H1 (cell line): Measurements from ENCODE around the gene DYNLT2. TPM values are rescaled to one million over a fixed set of nuclear protein-coding genes. Genes with fewer than 3 reads are reported as not detected.

Experiments used
- CTCF ChIA-PET: fragments of 300-600 bp; sonication (Branson Sonifier 250); formaldehyde crosslinking; loops from one replicate; lab custom pipeline; 2021; ENCODE audit not compliant: partially characterized antibody; lab: Charles Lee
- POLR2A ChIA-PET: fragments of 300-600 bp; sonication (Branson Sonifier 250); formaldehyde crosslinking; loops from one replicate; lab custom pipeline; 2021; ENCODE audit warnings: inconsistent platforms; ENCODE audit not compliant: partially characterized antibody; lab: Charles Lee
- DNase-seq, 2 experiments: peaks; one replicate each; pipeline versions ENCODE4 v3.0.0 to v3.0.0-alpha.2; 2010 to 2022; ENCODE audit warnings: low spot score in 2 of 2, low read depth in 1 of 2, mixed read lengths in 1 of 2
- FAIRE-seq: peaks from 2 replicates; lab custom pipeline; 2011; peaks lifted over from hg19 to GRCh38; lab: Jason Lieb, UNC
- H2AFZ ChIP-seq: 2 replicates; pipeline ENCODE4 v1.8.1; 2012; ENCODE audit warnings: low read length, inconsistent platforms
- H2AK5ac ChIP-seq: 2 replicates; pipeline ENCODE4 v1.6.1; 2013; ENCODE audit warnings: low read depth, low read length
- H2BK120ac ChIP-seq: replicated peaks from 2 replicates; pipeline ENCODE3; 2013; ENCODE audit warnings: low read depth, low read length, inconsistent platforms
- H2BK12ac ChIP-seq: 2 replicates; pipeline ENCODE4 v1.6.1; 2013; ENCODE audit warnings: low read depth, low read length
- H2BK15ac ChIP-seq: 2 replicates; pipeline ENCODE4 v1.6.1; 2013; ENCODE audit warnings: low read length
- H2BK20ac ChIP-seq: 2 replicates; pipeline ENCODE4 v1.6.1; 2013; ENCODE audit warnings: low read length
- H2BK5ac ChIP-seq: 2 replicates; pipeline ENCODE4 v1.6.1; 2013; ENCODE audit warnings: low read depth, low read length
- H3K14ac ChIP-seq: 2 replicates; pipeline ENCODE4 v1.6.1; 2013; ENCODE audit warnings: inconsistent platforms; ENCODE audit not compliant: insufficient read length
- H3K18ac ChIP-seq: 2 replicates; pipeline ENCODE4 v1.6.1; 2013; ENCODE audit warnings: low read length; ENCODE audit errors: extremely low read depth
- H3K23ac ChIP-seq: 2 replicates; pipeline ENCODE4 v1.6.1; 2013; ENCODE audit warnings: inconsistent platforms; ENCODE audit not compliant: insufficient read length
- H3K23me2 ChIP-seq: 2 replicates; pipeline ENCODE4 v1.6.1; 2013; ENCODE audit warnings: low read depth, low read length
- H3K27ac ChIP-seq: 2 replicates; pipeline ENCODE4 v1.6.1; 2011; ENCODE audit warnings: low read depth, low read length, inconsistent platforms
- H3K27me3 ChIP-seq, 4 experiments: replicated peaks in 1 of 4; 1 replicate in 1 of 4; 2 replicates in 3 of 4; pipeline versions ENCODE4 v1.6.1 to v1.8.1; 2011 to 2013; ENCODE audit warnings: low read length in 3 of 4, mild to moderate bottlenecking in 3 of 4, inconsistent platforms in 2 of 4, mixed read lengths in 2 of 4, moderate library complexity in 1 of 4; ENCODE audit not compliant: control insufficient read depth in 3 of 4, insufficient read depth in 3 of 4; ENCODE audit errors: extremely low read depth in 1 of 4
- H3K36me3 ChIP-seq, 4 experiments: 2 replicates each; pipeline versions ENCODE4 v1.6.1 to v1.8.1; 2011 to 2013; ENCODE audit warnings: mild to moderate bottlenecking in 4 of 4, low read length in 3 of 4, moderate library complexity in 2 of 4, control low read depth in 1 of 4, inconsistent platforms in 1 of 4; ENCODE audit not compliant: insufficient read depth in 4 of 4, control insufficient read depth in 2 of 4
- H3K4ac ChIP-seq: replicated peaks from 2 replicates; pipeline ENCODE3; 2013; ENCODE audit warnings: low read length, low read depth, mixed read lengths, inconsistent platforms; ENCODE audit not compliant: insufficient read length
- H3K4me1 ChIP-seq, 4 experiments: replicated peaks in 1 of 4; 1 replicate in 1 of 4; 2 replicates in 3 of 4; pipeline versions ENCODE4 v1.6.1 to v1.8.1; 2011 to 2013; ENCODE audit warnings: low read length in 3 of 4, inconsistent platforms in 2 of 4, mixed read lengths in 1 of 4; ENCODE audit not compliant: insufficient read depth in 4 of 4, control insufficient read depth in 3 of 4
- H3K4me2 ChIP-seq, 2 experiments: 2 replicates each; pipeline versions ENCODE4 v1.6.1 to v1.8.1; 2011 to 2013; ENCODE audit warnings: low read depth in 2 of 2, low read length in 2 of 2, control low read depth in 1 of 2, inconsistent platforms in 1 of 2, mild to moderate bottlenecking in 1 of 2; ENCODE audit not compliant: insufficient read depth in 1 of 2
- H3K4me3 ChIP-seq, 4 experiments: fragments of 200-600, 300-600 bp in 1 of 4; sonication (generic), shearing (Covaris generic), sonication (Bioruptor Twin) in 1 of 4; 2 replicates each; pipeline versions ENCODE4 v1.5.1 to v1.8.1; 2011 to 2016; ENCODE audit warnings: low read length in 4 of 4, low read depth in 3 of 4, control low read depth in 2 of 4, inconsistent platforms in 2 of 4, mild to moderate bottlenecking in 2 of 4, mixed read lengths in 1 of 4, moderate library complexity in 1 of 4; ENCODE audit not compliant: insufficient read depth in 2 of 4; ENCODE audit errors: extremely low read depth in 1 of 4
- H3K56ac ChIP-seq: replicated peaks from 2 replicates; pipeline ENCODE3; 2013; ENCODE audit warnings: low read depth, mild to moderate bottlenecking, mixed read lengths, low read length, inconsistent platforms; ENCODE audit not compliant: insufficient read length
- H3K79me1 ChIP-seq: 2 replicates; pipeline ENCODE4 v1.6.1; 2013; ENCODE audit warnings: low read depth, low read length, control low read depth
- H3K79me2 ChIP-seq, 2 experiments: 2 replicates each; pipeline versions ENCODE4 v1.6.1 to v1.8.1; 2012 to 2013; ENCODE audit warnings: low read length in 2 of 2, mild to moderate bottlenecking in 2 of 2, inconsistent platforms in 1 of 2; ENCODE audit not compliant: insufficient read depth in 2 of 2, control insufficient read depth in 1 of 2
- H3K9ac ChIP-seq, 4 experiments: replicated peaks in 1 of 4; 1 replicate in 1 of 4; 2 replicates in 3 of 4; pipeline versions ENCODE4 v1.6.1 to v1.8.1; 2011 to 2013; ENCODE audit warnings: low read depth in 3 of 4, low read length in 3 of 4, control low read depth in 2 of 4, mild to moderate bottlenecking in 2 of 4, moderate library complexity in 2 of 4, inconsistent platforms in 1 of 4; ENCODE audit errors: extremely low read depth in 1 of 4
- H3K9me3 ChIP-seq, 2 experiments: 2 replicates each; pipeline versions ENCODE4 v1.6.1 to v1.8.1; 2012 to 2013; ENCODE audit warnings: mild to moderate bottlenecking in 2 of 2, moderate library complexity in 2 of 2, control low read depth in 1 of 2, inconsistent platforms in 1 of 2, low read depth in 1 of 2, low read length in 1 of 2, mixed read lengths in 1 of 2; ENCODE audit not compliant: insufficient read depth in 2 of 2
- H4K20me1 ChIP-seq, 2 experiments: replicated peaks in 1 of 2; 2 replicates each; pipeline versions ENCODE3 to v1.8.1; 2011 to 2013; ENCODE audit warnings: inconsistent platforms in 2 of 2, low read length in 2 of 2, mild to moderate bottlenecking in 1 of 2; ENCODE audit not compliant: insufficient read depth in 2 of 2, control insufficient read depth in 1 of 2
- H4K5ac ChIP-seq: 2 replicates; pipeline ENCODE4 v1.6.1; 2013; ENCODE audit warnings: low read length, low read depth, mixed read lengths, inconsistent platforms; ENCODE audit not compliant: insufficient read length
- H4K8ac ChIP-seq: 2 replicates; pipeline ENCODE4 v1.8.0; 2013; ENCODE audit warnings: mild to moderate bottlenecking, moderate library complexity, low read length, inconsistent platforms; ENCODE audit not compliant: insufficient read depth; ENCODE audit errors: extremely low read depth
- H4K91ac ChIP-seq: replicated peaks from 2 replicates; pipeline ENCODE3; 2013; ENCODE audit warnings: low read length, mixed read lengths, inconsistent platforms; ENCODE audit not compliant: insufficient read length
- CBX8 ChIP-seq: fragments of 300-800, 300-1000 bp; sonication (generic); IDR thresholded peaks from 2 replicates; pipeline ENCODE4 v1.7.1; 2016; ENCODE audit warnings: low read depth, low read length, borderline replicate concordance
- CEBPB ChIP-seq: IDR thresholded peaks from 2 replicates; pipeline ENCODE4 v1.6.1; 2012; ENCODE audit warnings: low read depth, low read length
- E2F6 ChIP-seq: IDR thresholded peaks from 2 replicates; pipeline ENCODE4 v1.6.1; 2012; ENCODE audit warnings: inconsistent platforms
- EZH2 ChIP-seq: fragments of 200-600 bp; sonication (generic); IDR thresholded peaks from 2 replicates; pipeline ENCODE4 v1.7.1; 2012; ENCODE audit warnings: low read depth, mild to moderate bottlenecking, moderate library complexity, low read length, inconsistent platforms; ENCODE audit not compliant: severe bottlenecking
- FOSL1 ChIP-seq: IDR thresholded peaks from 2 replicates; pipeline ENCODE4 v1.6.1; 2011; ENCODE audit warnings: mild to moderate bottlenecking, low read depth, low read length, moderate library complexity; ENCODE audit not compliant: insufficient read depth
- HDAC6 ChIP-seq: IDR thresholded peaks from one replicate; pipeline ENCODE4 v1.7.1; 2012; ENCODE audit warnings: low read depth, mild to moderate bottlenecking, inconsistent platforms, low read length, moderate library complexity
- KDM4A ChIP-seq: IDR thresholded peaks from one replicate; pipeline ENCODE4 v1.7.1; 2012; ENCODE audit warnings: low read depth, mild to moderate bottlenecking, moderate library complexity, low read length, inconsistent platforms; ENCODE audit not compliant: severe bottlenecking
- POU5F1 ChIP-seq: IDR thresholded peaks from 2 replicates; pipeline ENCODE4 v1.6.1; 2011; ENCODE audit warnings: low read depth, mild to moderate bottlenecking, low read length, moderate library complexity
- RAD21 ChIP-seq, 2 experiments: IDR thresholded peaks in 1 of 2; conservative IDR thresholded peaks in 1 of 2; 2 replicates each; pipeline ENCODE4 v1.6.1; 2011; ENCODE audit warnings: low read depth in 2 of 2, low read length in 2 of 2, improper control_type of control experiment in 1 of 2, inconsistent platforms in 1 of 2, mild to moderate bottlenecking in 1 of 2, moderate library complexity in 1 of 2
- RXRA ChIP-seq: IDR thresholded peaks from 2 replicates; pipeline ENCODE4 v1.6.1; 2011; ENCODE audit warnings: low read depth, mild to moderate bottlenecking, low read length, moderate library complexity; ENCODE audit not compliant: insufficient read depth
- SP1 ChIP-seq: IDR thresholded peaks from 2 replicates; pipeline ENCODE4 v1.6.1; 2011; ENCODE audit warnings: low read depth, low read length
- TEAD4 ChIP-seq: IDR thresholded peaks from 2 replicates; pipeline ENCODE4 v1.6.1; 2012; ENCODE audit warnings: low read depth, low read length, inconsistent platforms, mixed read lengths
- WGBS, 2 experiments: shearing (Covaris generic) in 1 of 2; methylation state at CpG; one replicate each; pipeline versions ENCODE4 v1.1.6 to v1.1.7; 2013 to 2015; ENCODE audit warnings: low lambda C conversion rate in 2 of 2, mixed read lengths in 2 of 2, inconsistent platforms in 1 of 2, low coverage in 1 of 2, missing lambda C conversion rate in 1 of 2; ENCODE audit not compliant: insufficient replicate concordance in 2 of 2, insufficient coverage in 1 of 2, insufficient read length in 1 of 2; ENCODE audit errors: extremely low coverage in 1 of 2, missing lambda C conversion rate in 1 of 2; 5-methylcytosine and 5-hydroxymethylcytosine counted together
- polyA plus RNA-seq, 7 experiments: library from polyadenylated mRNA; depleted of rRNA in 3 of 7; stranded (reverse) in 5 of 7; unstranded in 2 of 7; fragments of >200 nt in 5 of 7; fragments of 200-250 nt in 2 of 7; gene quantifications; 1 replicate in 5 of 7; 2 replicates in 1 of 7; 4 replicates in 1 of 7; pipeline versions ENCODE4 v1.2.1 to v1.2.3, GENCODE V29; 2011 to 2013; ENCODE audit warnings: missing spikeins in 2 of 7, mixed read lengths in 2 of 7
- total RNA-seq: library from RNA; stranded (reverse); fragmentation: NEBNext Ultra II Directional; extraction: Animal tissue kit (Norgen Biotek cat#: 25700); gene quantifications from 2 replicates; pipeline ENCODE4 v1.2.1, GENCODE V29; 2021

The DYNLT2 gene
- total and polyA plus RNA-seq, 2 of the 8 experiments (the other 6 are each of a cell fraction or from before 2014, with no cell fraction given), result 0.48 to 1.8 TPM

DNA sequence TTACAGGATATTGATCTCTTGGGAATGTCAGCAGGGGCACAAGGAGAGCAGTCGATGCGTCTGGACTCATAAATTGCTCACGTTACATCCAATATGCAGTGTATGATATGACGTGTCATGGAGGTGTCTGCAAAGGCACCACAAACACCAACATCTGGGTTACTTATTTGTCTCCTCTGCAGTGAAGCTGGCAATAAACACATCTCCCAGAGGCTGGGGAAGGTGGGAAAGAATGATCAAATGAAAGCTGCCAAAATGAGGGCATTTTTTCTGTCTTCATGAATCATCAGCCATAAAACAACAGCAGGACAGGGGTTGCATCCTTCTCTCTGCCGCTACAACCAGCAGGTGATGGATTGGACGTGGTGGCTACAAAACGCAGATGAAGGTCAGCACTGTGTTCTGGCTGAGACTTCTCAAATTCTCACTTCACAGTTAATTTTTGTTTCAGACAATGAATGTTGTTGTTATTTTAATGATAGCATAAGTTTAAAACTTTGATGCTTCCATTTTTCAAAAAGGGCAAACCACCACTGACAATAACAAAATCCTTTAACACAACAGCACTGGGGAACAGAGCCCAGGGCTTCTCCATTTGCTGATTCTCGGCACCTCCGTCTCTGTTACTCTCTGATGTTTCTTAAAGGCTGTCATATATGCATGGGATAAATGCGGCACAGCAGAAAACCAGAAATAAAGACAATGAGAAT is 47.5 kb upstream of the DYNLT2 start:
- H3K56ac ChIP-seq, result no peak overlapping the region
- H3K27ac ChIP-seq, result no peak overlapping the region
- H3K4me2 ChIP-seq, result no peak overlapping the region
- CTCF ChIA-PET, result interaction anchor here (1.1 to 2.1 kb wide), 4 partner anchors 9 to 72 kb away, joined by 3 to 9 read pairs (median 4); no protein-coding TSS in a partner anchor
- H3K9ac ChIP-seq, result no peak overlapping the region
- no peak overlapping the region for H4K8ac ChIP-seq
- H2BK20ac ChIP-seq, result no peak overlapping the region
- no peak overlapping the region for H2AK5ac ChIP-seq
- H2BK120ac ChIP-seq, result no peak overlapping the region
- H2BK5ac ChIP-seq, result no peak overlapping the region
- H3K79me1 ChIP-seq, result no peaks in the 10 kb centered on the region
- H3K14ac ChIP-seq, result no peak overlapping the region
- FAIRE-seq (no peak), DNase-seq (no peak)
- no peaks in the 10 kb centered on the region; a peak in 1 of 7 replicates for H3K27me3 ChIP-seq
- H4K20me1 ChIP-seq, result no peaks in the 10 kb centered on the region
- H2AFZ ChIP-seq, result no peak overlapping the region
- H3K36me3 ChIP-seq, result no peaks in the 10 kb centered on the region
- no peak overlapping the region for H3K4ac ChIP-seq
- H2BK15ac ChIP-seq, result no peak overlapping the region
- 89% methylated on average over 10 of the region's 10 CpGs; no CpG with 5 or more reads in 1 of the 2 experiments for WGBS, 2 experiments
- no peak overlapping the region for H3K4me3 ChIP-seq
- no peak overlapping the region for H3K18ac ChIP-seq
- H2BK12ac ChIP-seq, result no peak overlapping the region
- no peak overlapping the region for H3K23ac ChIP-seq
- H3K4me1 ChIP-seq, result peaks cover 0 to 10% (median 2%) of the 10 kb centered on the region in 4 experiments; a peak in 4 of 7 replicates
- H3K23me2 ChIP-seq, result no peaks in the 10 kb centered on the region
- H4K5ac ChIP-seq, result no peak overlapping the region
- H3K9me3 ChIP-seq, result no peaks in the 10 kb centered on the region
- POLR2A ChIA-PET, result interaction anchor here (1.0 kb wide), 1 partner anchor 48 kb away, joined by 3 read pairs; no protein-coding TSS in a partner anchor
- H4K91ac ChIP-seq, result no peak overlapping the region
- no peaks in the 10 kb centered on the region for H3K79me2 ChIP-seq
- TF ChIP-seq CEBPB, result no peak
- no peak for TF ChIP-seq KDM4A
- TF ChIP-seq CBX8, result no peak
- TF ChIP-seq E2F6, result no peak
- TF ChIP-seq TEAD4, result no peak
- no peak for TF ChIP-seq SP1
- TF ChIP-seq RXRA, result no peak
- no peak for TF ChIP-seq HDAC6
- no peak for TF ChIP-seq RAD21 (IDR thresholded peaks at IDR 0.05 in 1 of 2, conservative IDR thresholded peaks at IDR 0.05 in 1 of 2; ENCODE audit: low read depth in 2 of 2, low read length in 2 of 2)
- TF ChIP-seq EZH2, result no peak
- TF ChIP-seq POU5F1, result no peak
- TF ChIP-seq FOSL1, result no peak
